ENCODE results near the gene GDPD5. TPM values are rescaled to one million over a fixed set of nuclear protein-coding genes. Genes with fewer than 3 reads are reported as not detected.

Gene GDPD5
- total and polyA plus RNA-seq, 10 of the 15 experiments (the other 5 are each of a cell fraction or from before 2014, with no cell fraction given), result 0.10 to 30.0 (median 6.7) TPM

- TF ChIP-seq ATF3 (IDR thresholded peaks at IDR 0.05; ENCODE audit: borderline replicate concordance, extremely low read depth, low read depth, low read length) (no peak), POU2F2 (IDR thresholded peaks at IDR 0.05; ENCODE audit: borderline replicate concordance, low read depth, low read length) (no peak), MYB (IDR thresholded peaks at IDR 0.05; ENCODE audit: borderline replicate concordance, low read depth, low read length) (no peak), NFXL1 (IDR thresholded peaks at IDR 0.05; ENCODE audit: borderline replicate concordance) (no peak), NR2F1 (conservative IDR thresholded peaks at IDR 0.05) (no peak), NR2C1 (IDR thresholded peaks at IDR 0.05) (no peak)
Measured at GRCh38 chr11:75449271-75449670, 76.5 kb downstream of the GDPD5 start (continued).

DNA sequence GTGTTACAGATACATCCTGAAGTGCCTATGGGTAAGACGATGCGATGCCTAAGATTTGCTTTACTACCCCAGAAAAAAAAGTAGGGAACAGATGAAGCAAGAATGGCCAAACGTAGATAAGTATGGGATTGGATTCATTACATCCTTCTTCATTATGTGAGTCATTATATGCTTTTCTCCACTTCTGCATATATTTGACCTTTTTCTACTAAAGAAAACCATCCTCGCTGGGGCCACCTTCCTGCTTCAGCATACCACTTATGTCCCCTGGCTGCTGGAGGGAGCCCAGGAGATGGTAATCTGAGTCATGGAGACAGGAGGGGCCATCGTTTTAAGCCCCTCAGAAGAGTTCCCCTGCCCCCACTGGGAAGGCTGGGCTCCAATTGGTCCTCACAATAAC, 78.3 kb downstream of the GDPD5 start:
- ATAC-seq (no peak), DNase-seq (ENCODE audit: low read depth, low spot score) (no peak), FAIRE-seq (no peak)
- Histone ChIP-seq H3K79me2 (ENCODE audit: control insufficient read depth, insufficient read depth, low read length) (no peaks in the 10 kb centered on the region), H3K9me3 (replicated peaks; ENCODE audit: control insufficient read depth, insufficient read depth, low read length) (no peaks in the 10 kb centered on the region; the same call in 2 of the 3 replicates), H3K4me1 (ENCODE audit: control insufficient read depth, insufficient read depth, low read length) (no peaks in the 10 kb centered on the region), H3K36me3 (ENCODE audit: control insufficient read depth in 2 of 2, insufficient read depth in 2 of 2, low read length in 1 of 2) (no peaks in the 10 kb centered on the region; a peak in 1 of 4 replicates), H3K4me2 (ENCODE audit: control insufficient read depth, insufficient read depth) (no peak overlapping the region), H3K9ac (ENCODE audit: control insufficient read depth, insufficient read depth, low read length) (no peak overlapping the region), H3K27ac (ENCODE audit: control insufficient read depth, insufficient read depth) (no peak overlapping the region), H3K4me3 (no peak overlapping the region), H3K27me3 (replicated peaks in 1 of 2; ENCODE audit: control insufficient read depth in 2 of 2, insufficient read depth in 2 of 2, low read length in 1 of 2) (no peaks in the 10 kb centered on the region), H4K20me1 (ENCODE audit: control insufficient read depth, insufficient read depth) (no peaks in the 10 kb centered on the region; the same call in 1 of the 2 replicates), H2AFZ (ENCODE audit: control insufficient read depth, low read depth, low read length) (no peak overlapping the region)
- ChIA-PET SMC1A (ENCODE audit: uncharacterized antibody, unreplicated experiment) (interaction anchor here (5.5 kb wide), 1 partner anchor 84 kb away, joined by 114 read pairs; no protein-coding TSS in a partner anchor), POLR2A (interaction anchor here (1.2 kb wide), 1 partner anchor 81 kb away, joined by 3 read pairs; no protein-coding TSS in a partner anchor), RAD21 (ENCODE audit: unreplicated experiment) (interaction anchor here (1.4 kb wide), 1 partner anchor 76 kb away, joined by 4 read pairs; no protein-coding TSS in a partner anchor), CTCF (interaction anchor here (5.4 to 9.1 kb wide), 2 partner anchors 60 to 80 kb away, joined by 37 to 288 read pairs; partner anchors contain the start of gene GDPD5)
- 50% methylated on average over 5 of the region's 5 CpGs for WGBS (ENCODE audit: insufficient coverage, insufficient replicate concordance, low lambda C conversion rate, missing lambda C conversion rate)
- no TSS peak for BruUV-seq (replicated peaks)
- intact Hi-C loops (cut with micrococcal nuclease; ENCODE audit: unreplicated experiment), result loop anchor here (10.0 kb wide), 1 partner anchor 257 kb away; no protein-coding TSS in a partner anchor
- in situ Hi-C loops (cut with MboI), result loop anchor here (5.0 kb wide), 1 partner anchor 85 kb away; no protein-coding TSS in a partner anchor
- no peak for TF ChIP-seq ETV6 (conservative IDR thresholded peaks at IDR 0.05 in 1 of 2, IDR thresholded peaks at IDR 0.05 in 1 of 2; ENCODE audit: borderline replicate concordance in 1 of 2, low read depth in 1 of 2)
- TF ChIP-seq, protein P1, sequence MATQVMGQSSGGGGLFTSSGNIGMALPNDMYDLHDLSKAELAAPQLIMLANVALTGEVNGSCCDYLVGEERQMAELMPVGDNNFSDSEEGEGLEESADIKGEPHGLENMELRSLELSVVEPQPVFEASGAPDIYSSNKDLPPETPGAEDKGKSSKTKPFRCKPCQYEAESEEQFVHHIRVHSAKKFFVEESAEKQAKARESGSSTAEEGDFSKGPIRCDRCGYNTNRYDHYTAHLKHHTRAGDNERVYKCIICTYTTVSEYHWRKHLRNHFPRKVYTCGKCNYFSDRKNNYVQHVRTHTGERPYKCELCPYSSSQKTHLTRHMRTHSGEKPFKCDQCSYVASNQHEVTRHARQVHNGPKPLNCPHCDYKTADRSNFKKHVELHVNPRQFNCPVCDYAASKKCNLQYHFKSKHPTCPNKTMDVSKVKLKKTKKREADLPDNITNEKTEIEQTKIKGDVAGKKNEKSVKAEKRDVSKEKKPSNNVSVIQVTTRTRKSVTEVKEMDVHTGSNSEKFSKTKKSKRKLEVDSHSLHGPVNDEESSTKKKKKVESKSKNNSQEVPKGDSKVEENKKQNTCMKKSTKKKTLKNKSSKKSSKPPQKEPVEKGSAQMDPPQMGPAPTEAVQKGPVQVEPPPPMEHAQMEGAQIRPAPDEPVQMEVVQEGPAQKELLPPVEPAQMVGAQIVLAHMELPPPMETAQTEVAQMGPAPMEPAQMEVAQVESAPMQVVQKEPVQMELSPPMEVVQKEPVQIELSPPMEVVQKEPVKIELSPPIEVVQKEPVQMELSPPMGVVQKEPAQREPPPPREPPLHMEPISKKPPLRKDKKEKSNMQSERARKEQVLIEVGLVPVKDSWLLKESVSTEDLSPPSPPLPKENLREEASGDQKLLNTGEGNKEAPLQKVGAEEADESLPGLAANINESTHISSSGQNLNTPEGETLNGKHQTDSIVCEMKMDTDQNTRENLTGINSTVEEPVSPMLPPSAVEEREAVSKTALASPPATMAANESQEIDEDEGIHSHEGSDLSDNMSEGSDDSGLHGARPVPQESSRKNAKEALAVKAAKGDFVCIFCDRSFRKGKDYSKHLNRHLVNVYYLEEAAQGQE (IDR thresholded peaks at IDR 0.05; ENCODE audit: low read depth, low read length), result no peak
- TF ChIP-seq CBX5 (IDR thresholded peaks at IDR 0.05; ENCODE audit: low read depth), result no peak
- no peak for TF ChIP-seq CEBPZ (IDR thresholded peaks at IDR 0.05; ENCODE audit: low read depth, low read length)
- no peak for TF ChIP-seq EZH2 (IDR thresholded peaks at IDR 0.05; ENCODE audit: borderline replicate concordance, control insufficient read depth, low read depth, low read length)
- no peak for TF ChIP-seq TBL1XR1 (IDR thresholded peaks at IDR 0.05; ENCODE audit: low read depth, low read length)
- TF ChIP-seq MTA2 (IDR thresholded peaks at IDR 0.05; ENCODE audit: low read depth), result no peak
- TF ChIP-seq CBFB (IDR thresholded peaks at IDR 0.05; ENCODE audit: low read depth), result no peak
- no peak for TF ChIP-seq EGR1 (IDR thresholded peaks at IDR 0.05; ENCODE audit: borderline replicate concordance in 1 of 2, low read depth in 2 of 2, low read length in 2 of 2)
